Stomach smooth muscle (tissue), 2 donors: ENCODE measurements around the gene PPP5C.

Experiments used
- H3K27ac ChIP-seq: one replicate; pipeline ENCODE4 v1.7.0; 2013; ENCODE audit warnings: mild to moderate bottlenecking, low read length, inconsistent platforms
- H3K27me3 ChIP-seq, 2 donors: one replicate each; pipeline ENCODE4 v1.7.0; 2013; ENCODE audit warnings: low read length in 2 of 2; ENCODE audit not compliant: insufficient read depth in 2 of 2, control insufficient read depth in 1 of 2
- H3K36me3 ChIP-seq, 2 donors: one replicate each; pipeline ENCODE4 v1.7.0; 2013; ENCODE audit warnings: low read length in 2 of 2; ENCODE audit not compliant: control insufficient read depth in 2 of 2, insufficient read depth in 2 of 2
- H3K4me1 ChIP-seq: one replicate; pipeline ENCODE4 v1.7.0; 2013; ENCODE audit warnings: low read length; ENCODE audit not compliant: control insufficient read depth, insufficient read depth
- H3K4me3 ChIP-seq, 2 donors: one replicate each; pipeline ENCODE4 v1.7.0; 2013; ENCODE audit warnings: low read length in 2 of 2
- H3K9ac ChIP-seq, 2 donors: one replicate each; pipeline ENCODE4 v1.7.0; 2013; ENCODE audit warnings: low read length in 2 of 2, mild to moderate bottlenecking in 1 of 2
- H3K9me3 ChIP-seq, 2 donors: one replicate each; pipeline ENCODE4 v1.7.0; 2013; ENCODE audit warnings: low read length in 2 of 2; ENCODE audit not compliant: control insufficient read depth in 2 of 2
- donor health status: healthy.
- donor health status: Pancreatic carcinoma.

The PPP5C gene

DNA sequence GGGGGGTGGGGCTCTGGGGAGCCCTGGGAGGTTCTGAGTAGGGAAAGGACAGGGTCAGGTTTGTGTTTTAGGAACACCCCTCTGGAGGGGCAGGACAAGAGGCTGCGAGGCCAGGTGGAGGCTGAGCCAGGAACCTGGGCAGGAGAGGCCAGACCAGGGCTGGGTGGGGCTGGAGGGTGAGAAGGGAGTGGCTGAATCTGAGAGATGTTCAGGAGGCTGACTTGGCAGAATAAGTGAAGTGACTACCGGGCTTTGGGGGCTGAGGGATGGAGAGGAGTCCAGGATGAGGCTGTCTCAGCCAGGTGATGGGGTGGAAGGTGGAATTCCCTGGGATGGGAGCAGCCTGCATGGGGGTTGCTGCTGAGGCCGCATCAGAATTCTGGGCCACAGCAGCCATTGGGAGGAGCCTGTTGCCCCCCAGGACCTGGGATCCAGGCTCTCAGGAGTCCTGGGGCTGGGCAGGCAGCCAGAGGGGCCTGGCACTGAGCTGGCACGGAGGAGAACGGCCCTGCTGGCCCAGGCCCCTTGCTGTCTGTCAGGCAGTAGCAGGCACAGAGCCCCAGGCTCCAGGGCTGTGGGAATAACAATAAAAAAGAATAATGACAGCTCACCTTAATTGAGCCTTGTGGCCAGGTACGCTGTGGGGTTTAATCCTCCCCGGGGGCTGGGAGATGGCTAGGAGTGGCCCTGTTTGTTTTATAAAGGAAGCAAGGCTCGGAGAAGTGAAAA is 3.3 kb downstream of the PPP5C start:
- peaks cover 12 to 17% of the 10 kb centered on the region in 2 donors for H3K36me3 ChIP-seq
- H3K4me3 ChIP-seq: peak overlapping the region in 1 of 2 donors; percentile 40
- H3K27ac ChIP-seq: peak overlapping the region; percentile 53
- peak overlapping the region; percentile 21 to 67 for H3K9ac ChIP-seq
- H3K4me1 ChIP-seq: peaks cover 54% of the 10 kb centered on the region
- H3K9me3 ChIP-seq: no peaks in the 10 kb centered on the region
- H3K27me3 ChIP-seq: no peaks in the 10 kb centered on the region

DNA sequence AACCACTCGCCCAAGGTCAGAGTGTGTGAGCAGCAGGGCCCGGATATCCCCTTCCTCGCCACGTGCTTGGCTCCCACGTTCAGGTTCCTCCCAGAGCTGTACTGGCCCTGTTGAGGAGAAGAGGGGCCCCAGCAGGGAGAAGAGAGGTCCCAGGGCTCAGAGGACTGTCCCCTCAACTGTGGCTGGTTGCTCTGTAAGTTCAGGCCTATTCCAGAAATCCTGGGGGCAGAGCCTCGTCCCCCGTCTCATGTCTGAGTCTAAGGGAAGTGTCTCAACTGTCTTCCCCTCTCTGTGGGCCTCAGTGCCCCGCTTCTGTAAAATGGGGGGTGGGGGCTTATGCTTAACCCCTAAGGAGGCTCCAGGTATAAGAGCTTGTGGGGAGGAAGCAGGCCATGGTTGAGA is 3.9 kb downstream of the PPP5C start:
- H3K27ac ChIP-seq: peak overlapping the region; percentile 53
- H3K36me3 ChIP-seq: peaks cover 17 to 20% of the 10 kb centered on the region in 2 donors
- peak overlapping the region; percentile 55 to 67 for H3K9ac ChIP-seq
- no peaks in the 10 kb centered on the region for H3K9me3 ChIP-seq
- peak overlapping the region in 1 of 2 donors; percentile 40 for H3K4me3 ChIP-seq
- peaks cover 54% of the 10 kb centered on the region for H3K4me1 ChIP-seq
- H3K27me3 ChIP-seq: no peaks in the 10 kb centered on the region

DNA sequence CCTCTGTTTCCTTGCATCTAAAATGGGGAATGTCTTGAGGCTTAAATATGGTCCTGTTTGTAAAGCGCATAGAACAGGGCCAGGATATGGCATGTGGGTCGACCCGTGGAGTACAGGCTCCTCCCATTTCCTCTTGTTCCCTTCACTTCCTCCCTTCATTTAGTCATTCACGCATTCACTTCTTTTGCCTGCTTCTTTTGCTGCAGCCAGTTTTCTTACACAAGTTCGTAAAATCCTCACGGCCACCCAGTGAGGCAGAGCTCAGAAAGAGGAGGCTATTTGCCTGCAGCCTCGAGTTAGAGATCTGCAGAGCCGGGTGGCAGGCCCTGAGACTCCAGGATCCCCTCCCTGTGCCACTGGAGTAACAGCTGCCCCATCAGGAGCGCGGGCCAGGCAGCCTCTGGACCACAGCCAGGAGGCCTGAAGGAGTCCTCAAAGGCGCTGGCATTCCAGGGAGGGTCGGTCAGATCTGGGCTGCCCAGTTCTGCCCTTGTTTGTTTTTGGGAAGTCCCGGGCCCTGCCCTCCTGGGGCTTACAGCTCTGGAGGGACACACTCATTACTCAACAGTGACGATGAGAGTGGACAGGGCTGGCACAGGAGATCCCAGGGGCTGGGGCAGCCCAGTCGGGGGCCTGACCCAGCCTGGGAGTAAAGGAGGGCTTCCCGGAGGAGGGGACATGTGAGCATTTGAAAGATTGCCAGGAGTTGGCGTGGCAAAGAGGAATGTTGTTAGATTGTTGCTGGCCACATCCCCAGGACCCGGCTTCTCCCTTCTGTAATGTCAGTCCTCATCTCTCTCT is 4.6 kb downstream of the PPP5C start:
- Histone ChIP-seq H3K4me1 (peaks cover 50% of the 10 kb centered on the region), H3K27me3 (no peaks in the 10 kb centered on the region), H3K9ac (peak overlapping the region; percentile 55 to 67), H3K36me3 (peaks cover 17 to 25% of the 10 kb centered on the region in 2 donors), H3K27ac (peak overlapping the region; percentile 53), H3K9me3 (no peaks in the 10 kb centered on the region), H3K4me3 (peak overlapping the region in 1 of 2 donors; percentile 40)

DNA sequence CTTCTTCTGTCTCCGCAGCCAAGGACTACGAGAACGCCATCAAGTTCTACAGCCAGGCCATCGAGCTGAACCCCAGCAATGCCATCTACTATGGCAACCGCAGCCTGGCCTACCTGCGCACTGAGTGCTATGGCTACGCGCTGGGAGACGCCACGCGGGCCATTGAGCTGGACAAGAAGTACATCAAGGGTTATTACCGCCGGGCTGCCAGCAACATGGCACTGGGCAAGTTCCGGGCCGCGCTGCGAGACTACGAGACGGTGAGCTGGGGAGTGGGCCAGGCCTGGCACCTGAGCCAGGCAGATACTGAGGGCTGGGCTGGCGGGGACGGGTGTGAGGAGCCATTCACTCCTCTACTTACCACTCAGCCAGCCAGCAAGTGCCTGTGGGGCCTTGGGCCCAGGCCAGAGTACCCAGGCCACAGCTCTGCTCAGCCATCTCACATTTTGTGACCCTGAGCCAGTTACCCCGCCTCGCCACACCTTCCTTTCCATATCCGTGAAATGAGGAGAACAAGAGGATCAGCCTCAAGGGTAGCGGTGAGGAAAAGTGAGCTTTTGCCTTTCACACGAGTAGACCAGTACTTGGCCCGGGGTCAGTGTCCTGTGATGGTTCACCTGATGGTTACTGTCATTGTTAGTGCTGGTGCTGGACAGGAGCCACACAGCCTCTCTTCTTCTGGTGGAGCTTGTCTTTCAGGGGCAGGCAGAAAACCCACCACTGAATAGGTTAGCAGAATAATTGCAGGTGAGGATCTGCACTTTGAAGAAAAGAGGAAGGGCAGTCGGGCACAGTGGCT is 7.0 kb downstream of the PPP5C start:
- no peak overlapping the region for H3K27ac ChIP-seq
- H3K4me3 ChIP-seq: no peak overlapping the region
- no peaks in the 10 kb centered on the region for H3K27me3 ChIP-seq
- peaks cover 30% of the 10 kb centered on the region for H3K4me1 ChIP-seq
- no peaks in the 10 kb centered on the region for H3K9me3 ChIP-seq
- no peak overlapping the region for H3K9ac ChIP-seq
- H3K36me3 ChIP-seq: peaks cover 24 to 33% of the 10 kb centered on the region in 2 donors

DNA sequence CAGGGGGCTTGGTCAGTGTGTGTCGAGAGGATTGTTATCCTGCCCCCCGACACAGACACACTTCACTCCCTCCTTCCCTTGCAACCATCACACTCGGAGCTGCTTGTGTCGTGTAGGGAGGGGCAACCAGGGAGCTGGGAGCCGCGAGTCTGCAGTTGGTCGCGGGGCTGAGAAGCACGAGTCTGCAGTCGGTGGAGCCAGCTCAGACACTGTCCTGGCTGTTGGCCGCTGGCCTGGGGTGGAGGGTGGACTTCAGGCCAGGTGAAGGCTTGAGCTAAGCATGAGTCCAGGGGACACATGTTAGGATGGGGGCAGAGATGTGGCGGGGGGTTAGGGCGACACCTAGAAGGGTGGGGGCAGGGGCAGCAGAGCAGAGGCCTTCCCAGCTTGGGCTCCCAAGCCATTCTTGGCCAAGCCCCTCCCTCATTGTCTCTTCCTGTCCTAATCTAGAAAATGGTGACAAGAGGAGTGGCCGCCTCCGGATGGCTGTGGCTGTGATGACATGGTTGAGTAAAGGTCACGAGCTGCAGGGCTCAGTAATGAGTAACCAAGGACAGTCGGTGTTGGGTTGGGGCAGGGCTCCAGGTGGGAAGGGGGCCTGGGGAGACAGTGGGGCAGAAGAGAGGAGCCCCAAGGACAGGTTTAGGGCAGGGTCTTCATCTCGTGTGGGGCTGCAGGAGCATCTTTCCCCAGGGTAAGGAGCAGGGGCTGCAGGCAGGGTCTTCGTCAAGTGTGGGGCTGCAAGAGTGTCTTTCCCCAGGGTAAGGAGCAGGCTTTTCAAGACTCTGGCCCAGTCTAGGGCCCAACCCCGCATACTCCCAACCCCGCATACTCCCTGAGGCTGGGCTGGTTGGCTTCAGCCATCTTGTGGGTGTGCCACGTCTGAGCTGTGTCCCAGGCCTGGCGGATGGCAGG is 8.6 kb downstream of the PPP5C start:
- no peak overlapping the region for H3K4me3 ChIP-seq
- no peak overlapping the region for H3K9ac ChIP-seq
- H3K4me1 ChIP-seq: peaks cover 17% of the 10 kb centered on the region
- no peak overlapping the region for H3K27ac ChIP-seq
- H3K27me3 ChIP-seq: no peaks in the 10 kb centered on the region
- peaks cover 25 to 33% of the 10 kb centered on the region in 2 donors for H3K36me3 ChIP-seq
- no peaks in the 10 kb centered on the region for H3K9me3 ChIP-seq

DNA sequence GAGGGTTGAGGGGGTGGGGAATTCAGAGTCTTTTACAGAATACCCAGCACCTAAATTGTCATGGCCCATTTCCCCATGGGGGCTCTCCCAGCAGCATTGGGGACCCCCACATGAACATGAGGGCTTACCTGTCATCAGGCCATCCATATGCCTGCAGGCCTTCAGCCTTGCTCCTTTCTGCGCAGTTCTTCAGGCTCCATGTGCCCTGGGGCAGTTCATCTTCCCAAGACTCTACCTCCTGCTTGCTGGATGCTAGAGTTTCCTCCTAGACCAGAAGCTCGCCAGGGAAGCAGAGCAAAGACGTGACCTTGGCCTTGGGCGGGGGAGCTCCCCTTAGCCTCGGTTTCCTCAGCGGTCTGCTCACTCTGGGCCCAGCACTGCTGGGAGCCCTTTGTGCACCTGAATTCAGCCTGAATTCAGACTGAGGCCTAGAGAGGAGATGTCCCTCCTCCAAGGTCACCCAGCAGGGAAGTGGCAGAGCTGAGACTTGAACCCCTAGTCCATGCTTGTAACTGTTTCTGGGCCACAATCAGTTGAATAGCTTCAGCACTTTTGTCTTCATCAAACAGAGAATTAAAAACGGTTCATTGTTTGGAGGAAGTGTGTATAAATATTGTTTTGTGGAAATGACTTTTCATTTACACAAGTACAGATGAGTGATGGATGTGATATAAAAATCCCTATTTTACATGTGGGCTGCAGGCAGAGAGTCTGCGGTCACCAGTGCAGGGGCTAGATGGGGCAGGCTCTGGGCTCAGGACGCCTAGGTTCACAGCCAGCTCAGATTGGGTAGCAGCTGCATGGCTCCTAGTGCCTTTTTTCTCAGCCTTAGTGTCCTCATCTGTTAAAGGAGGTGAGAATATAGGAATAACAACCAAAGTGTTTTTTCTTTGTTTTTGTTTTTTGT is 9.5 kb downstream of the PPP5C start:
- Histone ChIP-seq H3K4me1 (peaks cover 8% of the 10 kb centered on the region), H3K4me3 (no peak overlapping the region), H3K9me3 (no peaks in the 10 kb centered on the region), H3K27ac (no peak overlapping the region), H3K36me3 (peaks cover 25 to 33% of the 10 kb centered on the region in 2 donors), H3K9ac (no peak overlapping the region), H3K27me3 (no peaks in the 10 kb centered on the region)

DNA sequence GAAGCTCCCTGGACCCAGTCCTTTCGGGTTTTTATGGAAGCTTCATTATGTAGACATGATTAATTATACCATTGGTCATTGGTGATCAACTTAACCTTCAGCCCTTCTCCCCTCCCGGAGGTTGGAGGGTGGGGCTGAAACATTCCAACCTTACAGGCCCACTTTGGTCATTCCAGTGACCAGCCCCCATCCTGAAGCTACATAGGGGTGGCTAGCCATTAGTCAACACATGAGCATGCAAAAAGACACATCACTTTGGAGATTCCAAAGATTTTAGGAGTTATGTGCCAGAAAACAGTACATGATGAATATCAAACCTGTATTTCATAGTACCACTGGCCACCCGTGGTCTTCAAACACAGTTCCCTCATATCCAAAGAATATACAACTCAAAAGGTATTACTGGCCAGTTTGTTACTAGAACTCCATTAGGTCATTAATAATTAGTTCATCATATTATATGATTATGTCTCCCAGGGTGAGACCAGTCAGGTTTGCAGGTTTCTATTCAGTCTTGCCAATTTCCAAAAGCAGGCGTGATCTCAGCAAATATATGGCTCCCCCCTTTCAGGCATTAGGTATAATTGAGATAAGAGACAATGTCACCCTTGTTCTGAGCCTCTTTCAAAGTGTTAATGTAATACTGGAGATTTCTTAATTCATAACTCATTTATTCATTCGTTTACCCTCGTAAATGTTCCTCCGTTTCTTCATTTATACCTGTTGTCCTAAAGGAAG is 11.1 kb downstream of the PPP5C start:
- no peak overlapping the region for H3K9ac ChIP-seq
- no peaks in the 10 kb centered on the region for H3K27me3 ChIP-seq
- no peaks in the 10 kb centered on the region for H3K9me3 ChIP-seq
- H3K4me1 ChIP-seq: no peaks in the 10 kb centered on the region
- no peak overlapping the region for H3K27ac ChIP-seq
- no peak overlapping the region for H3K4me3 ChIP-seq
- peaks cover 25 to 33% of the 10 kb centered on the region in 2 donors for H3K36me3 ChIP-seq

DNA sequence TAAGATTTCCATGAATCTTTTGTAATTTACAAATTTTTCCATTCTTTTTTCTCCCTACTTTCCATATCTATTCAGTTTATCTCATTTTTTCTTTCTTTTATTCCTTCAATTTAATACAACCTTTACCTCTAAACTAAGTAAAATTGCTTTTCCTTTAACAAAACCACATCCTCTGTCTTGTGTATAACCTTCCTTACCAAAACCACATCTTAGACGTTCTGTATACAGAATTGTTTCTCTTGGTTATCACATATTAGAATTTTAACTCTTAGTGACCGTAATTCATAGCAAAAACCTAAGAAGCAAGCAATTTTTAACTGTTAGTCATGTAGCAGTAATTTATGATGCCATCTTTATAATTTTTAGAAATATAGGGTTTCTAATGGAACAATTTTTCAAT is 15.0 kb downstream of the PPP5C start:
- H3K27me3 ChIP-seq: no peaks in the 10 kb centered on the region
- no peak overlapping the region for H3K9ac ChIP-seq
- no peak overlapping the region for H3K4me3 ChIP-seq
- H3K9me3 ChIP-seq: no peaks in the 10 kb centered on the region
- H3K36me3 ChIP-seq: peaks cover 17% of the 10 kb centered on the region in 2 donors
- H3K27ac ChIP-seq: no peak overlapping the region
- H3K4me1 ChIP-seq: no peaks in the 10 kb centered on the region

DNA sequence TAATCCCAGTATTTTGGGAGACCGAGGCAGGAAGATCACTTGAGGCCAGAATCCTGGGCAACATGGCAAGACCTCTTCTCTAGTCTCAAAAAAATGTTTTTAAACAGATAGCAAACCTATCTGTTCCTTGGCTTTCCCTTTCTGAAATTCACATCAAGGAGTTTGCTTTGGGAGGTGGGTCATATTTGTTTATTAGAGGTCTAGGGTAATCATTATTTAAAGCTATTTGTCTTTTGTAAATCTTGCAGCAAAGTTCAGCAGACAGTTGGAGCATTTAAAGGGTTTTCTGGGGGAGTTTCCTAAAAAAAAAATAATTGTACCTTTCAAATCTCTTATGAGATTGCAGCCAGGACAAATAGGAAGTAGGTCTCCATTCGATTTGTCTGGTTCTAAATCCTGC is 17.5 kb downstream of the PPP5C start:
- Histone ChIP-seq H3K27me3 (no peaks in the 10 kb centered on the region), H3K9ac (no peak overlapping the region), H3K9me3 (no peaks in the 10 kb centered on the region), H3K4me3 (no peak overlapping the region), H3K36me3 (peaks cover 17 to 18% of the 10 kb centered on the region in 2 donors), H3K4me1 (no peaks in the 10 kb centered on the region), H3K27ac (no peak overlapping the region)
